ENCODE measurements around the gene SFXN2.
"Not testable (repeated sequence)": the region's sequence is repeated elsewhere in the genome, so short reads cannot be mapped to it uniquely, and the experiment has no call there.

Gene SFXN2

GRCh38 chr10:102758240-102758932, 44.0 kb downstream of the SFXN2 start:
- Histone ChIP-seq H3K23ac (ENCODE audit: low read length) (no peak overlapping the region), H3K14ac (ENCODE audit: low read length) (no peak overlapping the region), H3K27ac (ENCODE audit: low read depth, low read length) (peak overlapping the region; percentile 75), H3K79me2 (ENCODE audit: control insufficient read depth, insufficient read depth, low read length, poor library complexity) (peaks cover 7% of the 10 kb centered on the region), H3K4me3 (ENCODE audit: low read depth, low read length) (no peak overlapping the region), H4K8ac (ENCODE audit: low read depth, low read length) (no peak overlapping the region), H3K9me3 (ENCODE audit: insufficient read depth, low read depth, low read length) (no peaks in the 10 kb centered on the region), H2BK120ac (ENCODE audit: insufficient read depth, low read length, poor library complexity) (peak overlapping the region; percentile 57), H4K91ac (ENCODE audit: low read depth, low read length) (peak overlapping the region; percentile 45), H2AFZ (ENCODE audit: insufficient read depth, low read length, poor library complexity) (no peak overlapping the region), H3K79me1 (ENCODE audit: low read length) (peaks cover 16% of the 10 kb centered on the region), H3K4ac (ENCODE audit: low read depth, low read length) (no peak overlapping the region), H3K18ac (ENCODE audit: low read length) (peak overlapping the region; percentile 77), H3K4me1 (ENCODE audit: control insufficient read depth in 1 of 2, insufficient read depth in 2 of 2, low read length in 2 of 2) (peaks cover 14 to 21% of the 10 kb centered on the region in 2 experiments), H3K27me3 (ENCODE audit: insufficient read depth, low read length) (no peaks in the 10 kb centered on the region), H4K12ac (ENCODE audit: low read depth, low read length) (no peak overlapping the region), H2AK5ac (ENCODE audit: low read length) (no peak overlapping the region), H3K9ac (ENCODE audit: low read length) (no peak overlapping the region), H3K4me2 (ENCODE audit: low read length) (peak overlapping the region; percentile 26), H2BK12ac (ENCODE audit: low read length) (peak overlapping the region; percentile 54), H3K36me3 (ENCODE audit: control insufficient read depth in 1 of 2, insufficient read depth in 2 of 2, low read length in 2 of 2) (peaks cover 2 to 4% of the 10 kb centered on the region in 2 experiments), H2BK5ac (ENCODE audit: low read depth, low read length, poor library complexity) (peak overlapping the region; percentile 54)
- no peak for DNase-seq
- WGBS (ENCODE audit: extremely low coverage, insufficient coverage, insufficient read length): no CpG with 5 or more reads among the region's 9 CpGs

- peaks cover 16 to 22% of the 10 kb centered on the region in 2 experiments for H3K4me1 ChIP-seq (ENCODE audit: control insufficient read depth in 1 of 2, insufficient read depth in 2 of 2, low read length in 2 of 2)
- not testable (repeated sequence) for DNase-seq; H2BK5ac ChIP-seq (ENCODE audit: low read depth, low read length, poor library complexity); H2AK5ac ChIP-seq (ENCODE audit: low read length); H4K8ac ChIP-seq (ENCODE audit: low read depth, low read length); H4K12ac ChIP-seq (ENCODE audit: low read depth, low read length); H3K9me3 ChIP-seq (ENCODE audit: insufficient read depth, low read depth, low read length); H3K4ac ChIP-seq (ENCODE audit: low read depth, low read length); H3K27me3 ChIP-seq (ENCODE audit: insufficient read depth, low read length); H3K23ac ChIP-seq (ENCODE audit: low read length); H3K36me3 ChIP-seq (ENCODE audit: control insufficient read depth in 1 of 2, insufficient read depth in 2 of 2, low read length in 2 of 2); H3K9ac ChIP-seq (ENCODE audit: low read length); H2BK12ac ChIP-seq (ENCODE audit: low read length); H3K18ac ChIP-seq (ENCODE audit: low read length); H2AFZ ChIP-seq (ENCODE audit: insufficient read depth, low read length, poor library complexity); H4K91ac ChIP-seq (ENCODE audit: low read depth, low read length); H3K14ac ChIP-seq (ENCODE audit: low read length); H3K79me2 ChIP-seq (ENCODE audit: control insufficient read depth, insufficient read depth, low read length, poor library complexity); H3K4me3 ChIP-seq (ENCODE audit: low read depth, low read length)
- peak overlapping the region; percentile 57 for H2BK120ac ChIP-seq (ENCODE audit: insufficient read depth, low read length, poor library complexity)
- peak overlapping the region; percentile 75 for H3K27ac ChIP-seq (ENCODE audit: low read depth, low read length)
- H3K4me2 ChIP-seq (ENCODE audit: low read length): peak overlapping the region; percentile 26
- H3K79me1 ChIP-seq (ENCODE audit: low read length): peaks cover 17% of the 10 kb centered on the region
- WGBS (ENCODE audit: extremely low coverage, insufficient coverage, insufficient read length): no CpG with 5 or more reads among the region's 12 CpGs
These were observed 44.5 kb downstream of the SFXN2 start for GRCh38 chr10:102758933-102759262.

- H3K4ac ChIP-seq (ENCODE audit: low read depth, low read length): peak overlapping the region; percentile 92
- no peak overlapping the region for H3K4me3 ChIP-seq (ENCODE audit: low read depth, low read length)
- no peak overlapping the region for H3K4me2 ChIP-seq (ENCODE audit: low read length)
- H2AFZ ChIP-seq (ENCODE audit: insufficient read depth, low read length, poor library complexity): no peak overlapping the region
- H2BK12ac ChIP-seq (ENCODE audit: low read length): peak overlapping the region; percentile 86
- H3K36me3 ChIP-seq (ENCODE audit: control insufficient read depth in 1 of 2, insufficient read depth in 2 of 2, low read length in 2 of 2): peaks cover 0 to 2% of the 10 kb centered on the region in 2 experiments
- no CpG with 5 or more reads among the region's 3 CpGs for WGBS (ENCODE audit: extremely low coverage, insufficient coverage, insufficient read length)
- H3K4me1 ChIP-seq (ENCODE audit: control insufficient read depth in 1 of 2, insufficient read depth in 2 of 2, low read length in 2 of 2): peaks cover 21 to 27% of the 10 kb centered on the region in 2 experiments
- no peak overlapping the region for H4K12ac ChIP-seq (ENCODE audit: low read depth, low read length)
- H3K14ac ChIP-seq (ENCODE audit: low read length): no peak overlapping the region
- H3K23ac ChIP-seq (ENCODE audit: low read length): no peak overlapping the region
- peaks cover 21% of the 10 kb centered on the region for H3K79me1 ChIP-seq (ENCODE audit: low read length)
- DNase-seq: no peak
- no peak overlapping the region for H2BK5ac ChIP-seq (ENCODE audit: low read depth, low read length, poor library complexity)
- no peak overlapping the region for H3K9ac ChIP-seq (ENCODE audit: low read length)
- H3K9me3 ChIP-seq (ENCODE audit: insufficient read depth, low read depth, low read length): no peaks in the 10 kb centered on the region
- no peak overlapping the region for H4K91ac ChIP-seq (ENCODE audit: low read depth, low read length)
- no peak overlapping the region for H4K8ac ChIP-seq (ENCODE audit: low read depth, low read length)
- H2BK120ac ChIP-seq (ENCODE audit: insufficient read depth, low read length, poor library complexity): peak overlapping the region; percentile 68
- H3K79me2 ChIP-seq (ENCODE audit: control insufficient read depth, insufficient read depth, low read length, poor library complexity): peaks cover 7% of the 10 kb centered on the region
- H3K27me3 ChIP-seq (ENCODE audit: insufficient read depth, low read length): no peaks in the 10 kb centered on the region
- no peak overlapping the region for H2AK5ac ChIP-seq (ENCODE audit: low read length)
- H3K18ac ChIP-seq (ENCODE audit: low read length): no peak overlapping the region
- peak overlapping the region; percentile 32 for H3K27ac ChIP-seq (ENCODE audit: low read depth, low read length)
These were observed 45.2 kb downstream of the SFXN2 start for GRCh38 chr10:102759497-102760210.

GRCh38 chr10:102761981-102762380, 47.5 kb downstream of the SFXN2 start:
- Histone ChIP-seq H3K9me3 (ENCODE audit: insufficient read depth, low read depth, low read length) (no peaks in the 10 kb centered on the region), H3K79me1 (ENCODE audit: low read length) (peaks cover 28% of the 10 kb centered on the region), H3K79me2 (ENCODE audit: control insufficient read depth, insufficient read depth, low read length, poor library complexity) (peaks cover 7% of the 10 kb centered on the region), H3K36me3 (ENCODE audit: control insufficient read depth in 1 of 2, insufficient read depth in 2 of 2, low read length in 2 of 2) (peaks cover 0 to 2% of the 10 kb centered on the region in 2 experiments), H3K4me3 (ENCODE audit: low read depth, low read length) (no peak overlapping the region), H4K91ac (ENCODE audit: low read depth, low read length) (peak overlapping the region; percentile 15), H2BK120ac (ENCODE audit: insufficient read depth, low read length, poor library complexity) (no peak overlapping the region), H3K27me3 (ENCODE audit: insufficient read depth, low read length) (no peaks in the 10 kb centered on the region), H3K14ac (ENCODE audit: low read length) (no peak overlapping the region), H2BK5ac (ENCODE audit: low read depth, low read length, poor library complexity) (no peak overlapping the region), H3K23ac (ENCODE audit: low read length) (no peak overlapping the region), H2AFZ (ENCODE audit: insufficient read depth, low read length, poor library complexity) (no peak overlapping the region), H3K4ac (ENCODE audit: low read depth, low read length) (no peak overlapping the region), H3K4me1 (ENCODE audit: control insufficient read depth in 1 of 2, insufficient read depth in 2 of 2, low read length in 2 of 2) (peaks cover 28 to 36% of the 10 kb centered on the region in 2 experiments), H4K12ac (ENCODE audit: low read depth, low read length) (no peak overlapping the region), H3K9ac (ENCODE audit: low read length) (no peak overlapping the region), H3K4me2 (ENCODE audit: low read length) (no peak overlapping the region), H2AK5ac (ENCODE audit: low read length) (no peak overlapping the region), H4K8ac (ENCODE audit: low read depth, low read length) (no peak overlapping the region), H3K27ac (ENCODE audit: low read depth, low read length) (no peak overlapping the region), H2BK12ac (ENCODE audit: low read length) (peak overlapping the region; percentile 3), H3K18ac (ENCODE audit: low read length) (no peak overlapping the region)
- no CpG with 5 or more reads among the region's 4 CpGs for WGBS (ENCODE audit: extremely low coverage, insufficient coverage, insufficient read length)
- DNase-seq: no peak
